Erythroblast (primary cell): Measurements from ENCODE around the gene STPG1.

ENCODE experiments used
- GATA1 ChIP-seq: IDR thresholded peaks from 2 replicates; pipeline ENCODE4 v1.6.1; 2011; ENCODE audit warnings: low read depth, mild to moderate bottlenecking, control low read depth, low read length, moderate library complexity
- POLR2A ChIP-seq: IDR thresholded peaks from 2 replicates; pipeline ENCODE4 v1.6.1; 2011; ENCODE audit warnings: mild to moderate bottlenecking, low read length

DNA sequence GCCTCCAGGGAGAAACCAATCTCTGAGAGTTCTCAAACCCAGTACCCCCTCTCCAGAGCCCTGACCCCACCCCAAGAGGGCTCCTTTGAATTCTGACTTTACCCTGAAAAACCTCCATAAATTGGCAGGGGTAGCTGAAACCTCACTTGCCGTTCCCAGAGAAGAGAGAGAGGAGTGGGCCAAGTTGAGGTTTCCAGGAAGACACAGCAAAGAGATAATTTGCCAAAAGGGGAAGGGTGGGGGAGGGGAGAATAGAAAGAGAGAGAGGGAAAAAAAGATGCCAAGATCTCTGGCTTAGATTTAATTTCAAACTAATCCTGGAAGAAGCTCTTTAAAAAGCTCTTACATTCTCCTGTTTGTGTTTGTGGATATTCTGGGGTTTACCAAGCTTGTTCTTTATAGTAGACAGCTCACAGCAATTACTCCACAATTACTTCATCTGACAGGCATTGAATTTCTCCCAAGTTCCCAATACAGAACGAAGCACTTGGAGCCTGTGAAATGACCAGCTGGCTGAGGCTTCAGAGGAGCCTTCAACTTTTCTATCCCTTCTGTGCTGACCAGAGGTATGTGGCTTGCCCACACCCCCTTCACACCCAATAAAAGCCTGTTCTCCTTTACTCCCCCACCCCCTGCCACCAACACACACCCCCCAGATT lies 95.5 kb downstream of the STPG1 start:
- no peak for TF ChIP-seq POLR2A
- TF ChIP-seq GATA1: no peak
